Subcutaneous adipose tissue (tissue), 4 donors: Measurements from ENCODE around the gene HIVEP3. TPM values are rescaled to one million over a fixed set of nuclear protein-coding genes. Genes with fewer than 3 reads are reported as not detected.

Experiments
- CTCF ChIP-seq: fragments of 450-650 bp; IDR thresholded peaks from one replicate; pipeline ENCODE4 v1.5.1; 2016; ENCODE audit warnings: low read depth, mild to moderate bottlenecking, control low read depth, antibody characterized with exemption, moderate library complexity
- total RNA-seq, 4 donors: library from RNA; depleted of rRNA; stranded (reverse); fragments of >200 nt; gene quantifications; one replicate each; pipeline ENCODE4 v1.1.0, GENCODE V29; 2016

Gene HIVEP3
- total RNA-seq, 4 donors from 2014 or later, result 2.4 to 9.6 (median 5.0) TPM

GRCh38 chr1:41482001-41482765, 436.5 kb downstream of the HIVEP3 start:
- TF ChIP-seq CTCF, result no peak

GRCh38 chr1:41481109-41481775, 437.5 kb downstream of the HIVEP3 start:
- TF ChIP-seq CTCF, result no peak

GRCh38 chr1:41480204-41481108, 438.3 kb downstream of the HIVEP3 start:
- no peak for TF ChIP-seq CTCF

- TF ChIP-seq CTCF, result no peak
These were observed 438.9 kb downstream of the HIVEP3 start for GRCh38 chr1:41479808-41480160.

- TF ChIP-seq CTCF, result no peak
These were observed 439.5 kb downstream of the HIVEP3 start for GRCh38 chr1:41479000-41479807.

GRCh38 chr1:41478118-41478748, 440.5 kb downstream of the HIVEP3 start:
- no peak for TF ChIP-seq CTCF
